IMR-90 (cell line): ENCODE measurements around the gene COG3. TPM values are rescaled to one million over a fixed set of nuclear protein-coding genes. Genes with fewer than 3 reads are reported as not detected.

Source experiments
- ATAC-seq: fragments of 200-7000 bp; cut with Tn5 transposase; 2 replicates; pipeline ENCODE4 v1.9.1; 2020; ENCODE audit warnings: low read depth, mild to moderate bottlenecking, moderate library complexity
- BruUV-seq: library from RNA; stranded (reverse); fragments of 400-500 nt; replicated peaks from 2 replicates; lab custom pipeline; 2021; lab: Mats Ljungman, UMichigan
- CTCF ChIA-PET: fragments of 300-600 bp; formaldehyde crosslinking; extraction: SDS; loops from one replicate; lab custom pipeline; 2021; ENCODE audit warnings: antibody characterized with exemption; lab: Yijun Ruan, JAX
- POLR2A ChIA-PET: fragments of 300-600 bp; sonication (Branson Sonifier 250); formaldehyde crosslinking; loops from one replicate; lab custom pipeline; 2022; ENCODE audit warnings: antibody characterized with exemption; ENCODE audit not compliant: unreplicated experiment; lab: Charles Lee
- DNase-seq: peaks from one replicate; pipeline ENCODE4 v3.0.0; 2013
- H2AFZ ChIP-seq: replicated peaks from 2 replicates; pipeline ENCODE3; 2013; ENCODE audit warnings: low read length, mild to moderate bottlenecking; ENCODE audit not compliant: poor library complexity
- H2AK5ac ChIP-seq: 2 replicates; pipeline ENCODE4 v1.6.1; 2013; ENCODE audit warnings: low read depth, low read length, inconsistent platforms
- H2AK9ac ChIP-seq: replicated peaks from 2 replicates; pipeline ENCODE3; 2013; ENCODE audit warnings: mild to moderate bottlenecking, low read depth, low read length, moderate library complexity; ENCODE audit not compliant: poor library complexity
- H2BK120ac ChIP-seq: 2 replicates; pipeline ENCODE4 v1.6.1; 2013; ENCODE audit warnings: low read depth, low read length, inconsistent platforms
- H2BK15ac ChIP-seq: 3 replicates; pipeline ENCODE4 v1.6.1; 2013; ENCODE audit warnings: low read depth, low read length, inconsistent platforms
- H2BK20ac ChIP-seq: 2 replicates; pipeline ENCODE4 v1.6.1; 2013; ENCODE audit warnings: low read depth, mild to moderate bottlenecking, inconsistent platforms, low read length, moderate library complexity
- H2BK5ac ChIP-seq: 2 replicates; pipeline ENCODE4 v1.6.1; 2013; ENCODE audit warnings: mild to moderate bottlenecking, low read depth, low read length, inconsistent platforms; ENCODE audit not compliant: poor library complexity, severe bottlenecking
- H3K14ac ChIP-seq: replicated peaks from 2 replicates; pipeline ENCODE4 v1.6.1; 2013; ENCODE audit warnings: low read depth, low read length, inconsistent platforms
- H3K18ac ChIP-seq: 2 replicates; pipeline ENCODE4 v1.6.1; 2013; ENCODE audit warnings: low read depth, low read length, control low read depth
- H3K23ac ChIP-seq: 2 replicates; pipeline ENCODE4 v1.6.1; 2013; ENCODE audit warnings: low read depth, low read length, inconsistent platforms
- H3K27ac ChIP-seq: 2 replicates; pipeline ENCODE4 v1.5.1; 2013; ENCODE audit warnings: mild to moderate bottlenecking, control low read depth, low read length; ENCODE audit not compliant: insufficient read depth
- H3K27me3 ChIP-seq: 2 replicates; pipeline ENCODE4 v1.6.1; 2013; ENCODE audit warnings: low read length; ENCODE audit not compliant: control insufficient read depth, insufficient read depth
- H3K36me3 ChIP-seq: 2 replicates; pipeline ENCODE4 v1.6.1; 2013; ENCODE audit warnings: low read length, mixed read lengths; ENCODE audit not compliant: control insufficient read depth, insufficient read depth
- H3K4ac ChIP-seq: 2 replicates; pipeline ENCODE4 v1.6.1; 2013; ENCODE audit warnings: low read depth, low read length, inconsistent platforms
- H3K4me1 ChIP-seq: 2 replicates; pipeline ENCODE4 v1.6.1; 2013; ENCODE audit warnings: low read length, mixed read lengths; ENCODE audit not compliant: control insufficient read depth, insufficient read depth
- H3K4me2 ChIP-seq: 2 replicates; pipeline ENCODE4 v1.6.1; 2013; ENCODE audit warnings: low read depth, mild to moderate bottlenecking, control low read depth, low read length, moderate library complexity
- H3K4me3 ChIP-seq: 2 replicates; pipeline ENCODE4 v1.5.1; 2013; ENCODE audit warnings: low read depth, mild to moderate bottlenecking, control low read depth, low read length, moderate library complexity; ENCODE audit not compliant: insufficient read depth
- H3K56ac ChIP-seq: 2 replicates; pipeline ENCODE4 v1.6.1; 2013; ENCODE audit warnings: low read length, inconsistent platforms; ENCODE audit not compliant: insufficient read depth; ENCODE audit errors: extremely low read depth
- H3K79me1 ChIP-seq, 2 experiments: 2 replicates each; pipeline ENCODE4 v1.6.1; 2013; ENCODE audit warnings: low read length in 2 of 2, inconsistent platforms in 1 of 2, low read depth in 1 of 2
- H3K9ac ChIP-seq: 2 replicates; pipeline ENCODE4 v1.6.1; 2013; ENCODE audit warnings: low read depth, low read length, control low read depth
- H3K9me1 ChIP-seq: 2 replicates; pipeline ENCODE4 v1.6.1; 2013; ENCODE audit warnings: low read length, inconsistent platforms; ENCODE audit not compliant: insufficient read depth
- H3K9me3 ChIP-seq: 2 replicates; pipeline ENCODE4 v1.6.1; 2013; ENCODE audit warnings: low read length; ENCODE audit not compliant: control insufficient read depth, insufficient read depth
- H4K20me1 ChIP-seq: 2 replicates; pipeline ENCODE4 v1.6.1; 2013; ENCODE audit warnings: low read length, inconsistent platforms; ENCODE audit not compliant: insufficient read depth
- H4K5ac ChIP-seq: 2 replicates; pipeline ENCODE4 v1.6.1; 2013; ENCODE audit warnings: mild to moderate bottlenecking, low read depth, low read length, control low read depth
- H4K8ac ChIP-seq, 2 experiments: 2 replicates each; pipeline ENCODE4 v1.6.1; 2013; ENCODE audit warnings: low read depth in 2 of 2, low read length in 2 of 2, control low read depth in 1 of 2, inconsistent platforms in 1 of 2
- H4K91ac ChIP-seq: 2 replicates; pipeline ENCODE4 v1.6.1; 2013; ENCODE audit warnings: low read depth, low read length, inconsistent platforms; ENCODE audit not compliant: insufficient read depth
- BHLHE40 ChIP-seq: fragments of 150-350 bp; IDR thresholded peaks from 2 replicates; pipeline ENCODE4 v1.6.1; 2016; ENCODE audit warnings: mild to moderate bottlenecking, low read depth, low read length
- CHD1 ChIP-seq: IDR thresholded peaks from 2 replicates; pipeline ENCODE4 v1.6.1; 2012; ENCODE audit warnings: low read depth, low read length, improper control_type of control experiment
- FOS ChIP-seq: fragments of 150-350 bp; IDR thresholded peaks from 2 replicates; pipeline ENCODE4 v1.6.1; 2016; ENCODE audit warnings: low read depth, low read length
- MAZ ChIP-seq: IDR thresholded peaks from 2 replicates; pipeline ENCODE4 v1.6.1; 2012; ENCODE audit warnings: low read depth, mild to moderate bottlenecking, low read length, improper control_type of control experiment, moderate library complexity, borderline replicate concordance
- RAD21 ChIP-seq: IDR thresholded peaks from 2 replicates; pipeline ENCODE4 v1.6.1; 2012; ENCODE audit warnings: low read length, improper control_type of control experiment
- SMC3 ChIP-seq: fragments of 150-350 bp; IDR thresholded peaks from 2 replicates; pipeline ENCODE4 v1.6.1; 2016; ENCODE audit warnings: low read depth, mild to moderate bottlenecking, antibody characterized with exemption, low read length, moderate library complexity
- WGBS, 2 experiments: methylation state at CpG; one replicate each; pipeline versions ENCODE4 v1.1.5 to v1.1.7; 2013; ENCODE audit warnings: missing lambda C conversion rate in 2 of 2; ENCODE audit not compliant: insufficient read length in 1 of 2; ENCODE audit errors: extremely low coverage in 2 of 2; 5-methylcytosine and 5-hydroxymethylcytosine counted together
- dilution Hi-C: fragments of 300-500 bp; cut with HindIII; formaldehyde crosslinking; loops from one replicate; pipeline ENCODE4 v1.14.3; 2018; ENCODE audit warnings: low sequenced_read_pairs; ENCODE audit not compliant: unreplicated experiment
- in situ Hi-C: fragments of 300-500 bp; cut with MboI; formaldehyde crosslinking; loops from 3 replicates; pipeline ENCODE4 v1.14.3; 2019; ENCODE audit warnings: low sequenced_read_pairs, inconsistent platforms, mixed read lengths
- intact Hi-C: fragments of 100-400 bp; cut with micrococcal nuclease; formaldehyde crosslinking; loops from 2 replicates; pipeline ENCODE4 v1.10.0; 2022
- polyA plus RNA-seq, 3 experiments: library from polyadenylated mRNA; depleted of rRNA; stranded (reverse); fragments of >200 nt; gene quantifications; 2 replicates each; pipeline ENCODE4 v1.2.3, GENCODE V29; 2012; ENCODE audit warnings: low replicate concordance in 1 of 3
- total RNA-seq: library from RNA; depleted of rRNA; stranded (reverse); fragments of >200 nt; gene quantifications from 2 replicates; pipeline ENCODE4 v1.2.3, GENCODE V29; 2012
- TF ChIP-seq, protein P1 (sequence below): conservative IDR thresholded peaks from 2 replicates; pipeline ENCODE4 v1.5.1; 2012; ENCODE audit warnings: mild to moderate bottlenecking, low read depth, low read length, improper control_type of control experiment

The COG3 gene
- total and polyA plus RNA-seq, 2 of the 4 experiments (the other 2 are of a cell fraction), result 21.7 to 31.9 TPM

DNA sequence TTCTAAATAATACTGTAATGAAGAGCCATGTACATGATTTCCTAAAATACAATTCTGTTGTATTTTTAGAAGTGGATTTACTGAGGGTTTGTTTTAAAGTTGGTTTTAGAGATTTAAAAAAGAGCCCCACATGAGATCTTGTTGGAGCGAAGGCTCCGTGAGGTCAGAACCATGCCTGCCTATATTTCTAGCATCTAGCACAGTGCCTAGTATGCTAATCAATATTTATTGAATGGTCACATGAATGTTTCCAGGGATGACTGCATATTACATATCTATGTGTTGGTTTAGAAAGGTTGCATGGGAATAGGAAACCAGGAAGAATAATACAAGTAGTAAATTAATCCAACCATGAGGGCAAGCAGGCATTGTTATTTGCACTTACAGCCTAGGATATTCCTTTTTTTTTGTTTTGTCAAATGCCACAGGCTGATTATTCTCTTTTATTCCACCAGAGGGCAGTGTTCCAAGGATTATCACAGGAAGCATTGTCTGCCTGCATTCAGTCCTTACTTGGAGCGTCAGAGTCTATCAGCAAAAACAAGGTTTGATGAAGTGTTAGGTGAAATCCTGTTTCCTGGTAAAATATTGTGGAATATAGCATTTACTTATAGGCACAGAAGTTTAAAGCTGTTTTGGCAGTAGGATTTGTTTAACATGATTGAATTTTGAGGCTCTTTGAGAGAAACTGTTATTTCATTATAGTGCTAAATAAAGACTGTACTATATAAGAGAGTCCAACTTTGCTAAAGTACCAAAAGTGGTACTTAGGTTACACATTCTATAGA lies 46.8 kb downstream of the COG3 start:
- no peak overlapping the region for H4K8ac ChIP-seq
- no peak overlapping the region for H3K4me3 ChIP-seq
- in situ Hi-C loops (no loop called here), intact Hi-C loops (loop anchor here (1.0 to 5.0 kb wide), 2 partner anchors 139 to 615 kb away; no protein-coding TSS in a partner anchor), dilution Hi-C loops (no loop called here)
- H3K79me1 ChIP-seq, result peaks cover 3 to 19% of the 10 kb centered on the region in 2 experiments
- no peak overlapping the region for H3K4me2 ChIP-seq
- BruUV-seq, result no TSS peak
- POLR2A ChIA-PET, result no interaction called here
- no peak overlapping the region for H2BK120ac ChIP-seq
- H4K91ac ChIP-seq, result no peak overlapping the region
- H2AK9ac ChIP-seq, result no peak overlapping the region
- no peak overlapping the region for H2BK15ac ChIP-seq
- H3K23ac ChIP-seq, result no peak overlapping the region
- H3K9me3 ChIP-seq, result no peaks in the 10 kb centered on the region
- no peak overlapping the region for H3K4ac ChIP-seq
- no peaks in the 10 kb centered on the region for H4K20me1 ChIP-seq
- peaks cover 3% of the 10 kb centered on the region; the same call in 1 of the 2 replicates for H3K4me1 ChIP-seq
- CTCF ChIA-PET, result interaction anchor here (0.7 kb wide), 2 partner anchors 40 to 73 kb away, joined by 3 to 4 read pairs; no protein-coding TSS in a partner anchor
- H2BK5ac ChIP-seq, result peak overlapping the region; percentile 46
- H3K27ac ChIP-seq, result no peak overlapping the region
- TF ChIP-seq SMC3 (peak; percentile 70), RAD21 (peak; percentile 64), MAZ (no peak), CHD1 (no peak), BHLHE40 (no peak), FOS (no peak)
- TF ChIP-seq, protein P1, sequence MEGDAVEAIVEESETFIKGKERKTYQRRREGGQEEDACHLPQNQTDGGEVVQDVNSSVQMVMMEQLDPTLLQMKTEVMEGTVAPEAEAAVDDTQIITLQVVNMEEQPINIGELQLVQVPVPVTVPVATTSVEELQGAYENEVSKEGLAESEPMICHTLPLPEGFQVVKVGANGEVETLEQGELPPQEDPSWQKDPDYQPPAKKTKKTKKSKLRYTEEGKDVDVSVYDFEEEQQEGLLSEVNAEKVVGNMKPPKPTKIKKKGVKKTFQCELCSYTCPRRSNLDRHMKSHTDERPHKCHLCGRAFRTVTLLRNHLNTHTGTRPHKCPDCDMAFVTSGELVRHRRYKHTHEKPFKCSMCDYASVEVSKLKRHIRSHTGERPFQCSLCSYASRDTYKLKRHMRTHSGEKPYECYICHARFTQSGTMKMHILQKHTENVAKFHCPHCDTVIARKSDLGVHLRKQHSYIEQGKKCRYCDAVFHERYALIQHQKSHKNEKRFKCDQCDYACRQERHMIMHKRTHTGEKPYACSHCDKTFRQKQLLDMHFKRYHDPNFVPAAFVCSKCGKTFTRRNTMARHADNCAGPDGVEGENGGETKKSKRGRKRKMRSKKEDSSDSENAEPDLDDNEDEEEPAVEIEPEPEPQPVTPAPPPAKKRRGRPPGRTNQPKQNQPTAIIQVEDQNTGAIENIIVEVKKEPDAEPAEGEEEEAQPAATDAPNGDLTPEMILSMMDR, result peak; percentile 80
- 0 out of 2 replicates have a peak, but pooled peaks cover 4% of the 10 kb centered on the region for H3K9me1 ChIP-seq
- no peak overlapping the region for H2BK20ac ChIP-seq
- H3K27me3 ChIP-seq, result no peaks in the 10 kb centered on the region
- no CpG with 5 or more reads among the region's 3 CpGs for WGBS, 2 experiments
- H3K36me3 ChIP-seq, result peaks cover 32% of the 10 kb centered on the region
- no peak overlapping the region for H3K18ac ChIP-seq
- no peak overlapping the region for H3K56ac ChIP-seq
- ATAC-seq (peak; percentile 91), DNase-seq (peak; percentile 83)
- H4K5ac ChIP-seq, result no peak overlapping the region
- no peak overlapping the region for H3K14ac ChIP-seq
- H2AK5ac ChIP-seq, result no peak overlapping the region
- no peak overlapping the region for H2AFZ ChIP-seq
- no peak overlapping the region for H3K9ac ChIP-seq
